ENCODE measurements around the gene GABRG3. TPM values are rescaled to one million over a fixed set of nuclear protein-coding genes. Genes with fewer than 3 reads are reported as not detected.

Gene GABRG3
- total RNA-seq, 1 experiment from 2014 or later: not detected

GRCh38 chr15:27561816-27562215, 590.8 kb downstream of the GABRG3 start:
- no peak overlapping the region for H3K9ac ChIP-seq (ENCODE audit: low read length)
- RAD21 ChIA-PET (ENCODE audit: low non-redundant PET in 1 of 2, low total read pairs in 2 of 2, uncharacterized antibody in 2 of 2, unreplicated experiment in 2 of 2): no interaction called here

More at GRCh38 chr15:27561816-27562215, 590.8 kb downstream of the GABRG3 start:
- H3K36me3 ChIP-seq (ENCODE audit: control insufficient read depth in 1 of 2, insufficient read depth in 2 of 2, low read length in 2 of 2): no peaks in the 10 kb centered on the region
- intact Hi-C loops (cut with micrococcal nuclease): no loop called here
- TF ChIP-seq SP1 (IDR thresholded peaks at IDR 0.05; ENCODE audit: low read depth): no peak
- TF ChIP-seq ATF3 (IDR thresholded peaks at IDR 0.05): no peak
- no peak for TF ChIP-seq SRF (IDR thresholded peaks at IDR 0.05; ENCODE audit: low read depth)
- TF ChIP-seq REST (IDR thresholded peaks at IDR 0.05; ENCODE audit: low read depth): no peak
- no peak for TF ChIP-seq CEBPB (IDR thresholded peaks at IDR 0.05; ENCODE audit: low read depth)
- no peak for TF ChIP-seq POLR2AphosphoS5 (IDR thresholded peaks at IDR 0.05; ENCODE audit: low read depth, low read length)
- no peak for TF ChIP-seq JUND (IDR thresholded peaks at IDR 0.05)
- TF ChIP-seq EZH2 (IDR thresholded peaks at IDR 0.05): no peak
- TF ChIP-seq TCF7L2 (IDR thresholded peaks at IDR 0.05; ENCODE audit: borderline replicate concordance, extremely low read depth, insufficient read depth, insufficient read length): no peak
- no peak for TF ChIP-seq YY1 (IDR thresholded peaks at IDR 0.05; ENCODE audit: extremely low read depth, insufficient replicate concordance, low read depth, low read length)
- ChIA-PET POLR2A (no interaction called here), CTCF (no interaction called here)
- DNase-seq (ENCODE audit: low read depth, low spot score) (no peak), ATAC-seq (no peak)
- H3K9me2 ChIP-seq (ENCODE audit: insufficient read depth): no peaks in the 10 kb centered on the region
- H2AFZ ChIP-seq (ENCODE audit: low read depth, low read length, poor library complexity, severe bottlenecking): no peak overlapping the region
- no peaks in the 10 kb centered on the region for H3K79me2 ChIP-seq (ENCODE audit: insufficient read depth, low read length)
- no TSS peak for BruUV-seq (replicated peaks)
- H3K4me3 ChIP-seq (replicated peaks in 1 of 2; ENCODE audit: low read depth in 1 of 2, low read length in 2 of 2): no peak overlapping the region
- H3K4me2 ChIP-seq (ENCODE audit: low read length): no peak overlapping the region
- no peaks in the 10 kb centered on the region for H4K20me1 ChIP-seq (ENCODE audit: insufficient read depth)
- peaks cover 26 to 60% of the 10 kb centered on the region in 2 experiments for H3K9me3 ChIP-seq (ENCODE audit: control insufficient read depth in 1 of 2, insufficient read depth in 1 of 2, low read depth in 1 of 2, low read length in 2 of 2)
- H3K27ac ChIP-seq (ENCODE audit: low read depth, low read length): no peak overlapping the region
- no peaks in the 10 kb centered on the region for H3K27me3 ChIP-seq (ENCODE audit: insufficient read depth, low read length)
- no peaks in the 10 kb centered on the region for H3K4me1 ChIP-seq (ENCODE audit: control insufficient read depth in 1 of 2, insufficient read depth in 2 of 2, low read length in 2 of 2)

All from HCT116 (cell line).